K562 (cell line): ENCODE data around the gene ST3GAL3. TPM values are rescaled to one million over a fixed set of nuclear protein-coding genes. Genes with fewer than 3 reads are reported as not detected.

Experiments
- BRD4 ChIP-seq: fragments of 200-600 bp; sonication (generic); IDR thresholded peaks from 2 replicates; pipeline ENCODE4 v1.6.1; 2017; ENCODE audit warnings: inconsistent platforms
- CBFA2T2 ChIP-seq: fragments of 450-650 bp; conservative IDR thresholded peaks from 2 replicates; pipeline ENCODE4 v1.6.1; 2017; ENCODE audit warnings: mild to moderate bottlenecking
- CHD1 ChIP-seq: fragments of 200-600 bp; sonication (generic); IDR thresholded peaks from one replicate; pipeline ENCODE4 v1.6.1; 2012; ENCODE audit warnings: mild to moderate bottlenecking, moderate library complexity, low read length, inconsistent platforms
- E4F1 ChIP-seq: fragments of 250-450 bp; sonication (Bioruptor Pico); IDR thresholded peaks from 2 replicates; pipeline ENCODE4 v1.5.0; 2021; ENCODE audit warnings: mild to moderate bottlenecking, borderline replicate concordance
- ELF4 ChIP-seq: fragments of 450-650 bp; formaldehyde crosslinking; IDR thresholded peaks from 2 replicates; pipeline ENCODE4 v1.4.0; 2022; ENCODE audit warnings: missing genetic modification characterization
- ELK3 ChIP-seq: fragments of 450-650 bp; formaldehyde crosslinking; IDR thresholded peaks from 2 replicates; pipeline ENCODE4 v1.4.0; 2020; ENCODE audit warnings: mild to moderate bottlenecking
- GABPA ChIP-seq: fragments of 200-800 bp; sonication (Bioruptor generic); conservative IDR thresholded peaks from 2 replicates; pipeline ENCODE4 v1.6.1; 2016; ENCODE audit warnings: low read depth, missing genetic modification characterization, missing compliant biosample characterization
- HDAC2 ChIP-seq: fragments of 450-650 bp; IDR thresholded peaks from 2 replicates; pipeline ENCODE4 v1.6.1; 2016; ENCODE audit warnings: mild to moderate bottlenecking
- HLTF ChIP-seq: fragments of 450-650 bp; IDR thresholded peaks from 2 replicates; pipeline ENCODE4 v1.6.1; 2016
- KAT8 ChIP-seq: fragments of 450-650 bp; IDR thresholded peaks from 2 replicates; pipeline ENCODE4 v1.6.1; 2016; ENCODE audit warnings: low read depth, mild to moderate bottlenecking
- MEIS2 ChIP-seq: fragments of 450-650 bp; IDR thresholded peaks from 2 replicates; pipeline ENCODE4 v1.6.1; 2014; ENCODE audit warnings: mild to moderate bottlenecking; ENCODE audit not compliant: partially characterized antibody
- NRF1 ChIP-seq, 2 experiments: fragments of 450-650 bp; IDR thresholded peaks in 1 of 2; conservative IDR thresholded peaks in 1 of 2; 2 replicates each; pipeline ENCODE4 v1.6.1; 2014; ENCODE audit warnings: mild to moderate bottlenecking in 2 of 2
- PHB ChIP-seq: fragments of 250-450 bp; sonication (Bioruptor Pico); IDR thresholded peaks from 2 replicates; pipeline ENCODE4 v1.5.0; 2021
- SMARCB1 ChIP-seq: IDR thresholded peaks from 2 replicates; pipeline ENCODE4 v1.6.1; 2011; ENCODE audit warnings: improper control_type of control experiment, low read depth; ENCODE audit not compliant: insufficient read length
- TAF9B ChIP-seq: fragments of 450-650 bp; IDR thresholded peaks from 2 replicates; pipeline ENCODE4 v1.6.1; 2018; ENCODE audit warnings: mild to moderate bottlenecking; ENCODE audit not compliant: partially characterized antibody
- WHSC1 ChIP-seq: IDR thresholded peaks from one replicate; pipeline ENCODE4 v1.6.1; 2012; ENCODE audit warnings: low read length, control low read depth, inconsistent platforms
- ZKSCAN3 ChIP-seq: fragments of 250-450 bp; sonication (Bioruptor Pico); IDR thresholded peaks from 2 replicates; pipeline ENCODE4 v1.4.0; 2020
- ZNF239 ChIP-seq: fragments of 250-450 bp; sonication (Bioruptor Pico); IDR thresholded peaks from 2 replicates; pipeline ENCODE4 v1.4.0; 2020; ENCODE audit warnings: mild to moderate bottlenecking
- ZNF644 ChIP-seq: fragments of 200-800 bp; sonication (Bioruptor generic); IDR thresholded peaks from 2 replicates; pipeline ENCODE4 v1.6.1; 2016; ENCODE audit warnings: low read depth, missing genetic modification characterization, missing compliant biosample characterization
- polyA plus RNA-seq, 8 experiments: library from polyadenylated mRNA; depleted of rRNA in 4 of 8; stranded (reverse) in 5 of 8; unstranded in 3 of 8; fragments of >200 nt; fragmentation: Nextera tagmentation in 2 of 8; fragmentation: Illumina TruSeq in 1 of 8; extraction: Ambion mirVana in 2 of 8; extraction: Trizol in 1 of 8; gene quantifications; 2 replicates each; pipeline versions ENCODE4 v1.2.1 to v1.2.3, GENCODE V29; 2011 to 2014; ENCODE audit warnings: inconsistent platforms in 1 of 8, missing spikeins in 1 of 8
- total RNA-seq, 7 experiments: library from RNA; depleted of rRNA in 6 of 7; stranded (reverse); fragments of >200 nt in 6 of 7; fragmentation: Illumina TruSeq in 2 of 7; extraction: Trizol in 2 of 7; gene quantifications; 2 replicates each; pipeline versions ENCODE4 v1.2.1 to v1.2.3, GENCODE V29; 2011 to 2021; ENCODE audit warnings: low replicate concordance in 1 of 7
- TF ChIP-seq, protein P1 (sequence below): sonication (generic); formaldehyde crosslinking; IDR thresholded peaks from 2 replicates; pipeline ENCODE4 v1.8.1; 2023; ENCODE audit warnings: mild to moderate bottlenecking, missing genetic modification reagents
- TF ChIP-seq, protein P2 (sequence below): fragments of 250-450 bp; sonication (Bioruptor Pico); IDR thresholded peaks from 2 replicates; pipeline ENCODE4 v1.5.0; 2021
- TF ChIP-seq, protein P3 (sequence below), 2 experiments: fragments of 450-650 bp in 1 of 2; sonication (generic) in 1 of 2; formaldehyde crosslinking in 1 of 2; IDR thresholded peaks in 1 of 2; conservative IDR thresholded peaks in 1 of 2; 2 replicates each; pipeline versions ENCODE4 v1.6.1 to v1.8.1; 2016 to 2023; ENCODE audit warnings: mild to moderate bottlenecking in 2 of 2, moderate library complexity in 2 of 2, inconsistent platforms in 1 of 2, missing genetic modification reagents in 1 of 2

ST3GAL3 gene
- total and polyA plus RNA-seq, 9 of the 15 experiments (the other 6 are each of a cell fraction or from before 2014, with no cell fraction given) = 1.2 to 18.9 (median 11.0) TPM

DNA sequence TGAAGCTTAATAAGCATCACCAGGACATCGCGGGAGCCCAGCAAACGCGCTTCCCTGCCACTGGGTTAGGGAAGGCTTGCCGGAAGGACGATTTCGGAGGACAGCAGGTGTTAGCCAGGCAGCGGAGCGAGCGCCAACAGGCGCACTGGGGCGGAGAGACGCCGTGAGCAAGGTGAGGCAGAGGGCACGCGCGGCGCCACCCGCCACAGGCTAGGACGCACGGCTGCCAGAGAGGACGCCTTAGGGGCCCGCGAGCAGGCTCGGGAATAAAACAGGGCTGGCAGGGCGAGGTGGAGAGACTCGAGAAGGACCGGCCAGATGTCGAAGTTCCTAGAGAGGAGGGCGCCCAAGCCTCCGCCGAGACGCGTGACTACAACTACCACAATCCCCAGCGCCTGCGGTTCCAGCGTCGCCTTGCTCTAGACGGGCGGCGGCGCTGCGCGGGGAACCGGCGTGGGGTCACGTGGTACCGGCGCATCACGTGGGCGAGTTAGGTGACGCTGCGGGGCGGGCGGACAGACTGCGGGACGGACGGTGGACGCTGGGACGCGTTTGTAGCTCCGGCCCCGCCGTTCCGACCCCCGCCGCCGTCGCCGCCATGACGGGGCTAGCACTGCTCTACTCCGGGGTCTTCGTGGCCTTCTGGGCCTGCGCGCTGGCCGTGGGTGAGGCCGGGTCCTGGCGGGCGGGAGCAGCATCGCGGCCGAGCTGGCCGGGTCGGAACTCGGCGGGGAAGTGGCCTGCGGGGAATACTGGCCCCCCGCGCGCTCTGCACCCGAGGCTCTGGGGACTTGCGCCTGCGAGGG lies 267.3 kb downstream of the ST3GAL3 start, which contains the start of gene ATP6V0B (continued):
- TF ChIP-seq ELK3 (CRISPR knock-in tag) = peak; percentile 34; the same call in 1 of the 2 replicates
- TF ChIP-seq E4F1 = no peak
- peak; percentile 99 for TF ChIP-seq CBFA2T2
- TF ChIP-seq PHB (CRISPR knock-in tag) = no peak
- no peak for TF ChIP-seq KAT8
- TF ChIP-seq HDAC2 = peak; percentile 29; the same call in 1 of the 2 replicates
- TF ChIP-seq HLTF = no peak
- TF ChIP-seq ZKSCAN3 (CRISPR knock-in tag) = no peak
- no peak for TF ChIP-seq WHSC1
- TF ChIP-seq, protein P1, sequence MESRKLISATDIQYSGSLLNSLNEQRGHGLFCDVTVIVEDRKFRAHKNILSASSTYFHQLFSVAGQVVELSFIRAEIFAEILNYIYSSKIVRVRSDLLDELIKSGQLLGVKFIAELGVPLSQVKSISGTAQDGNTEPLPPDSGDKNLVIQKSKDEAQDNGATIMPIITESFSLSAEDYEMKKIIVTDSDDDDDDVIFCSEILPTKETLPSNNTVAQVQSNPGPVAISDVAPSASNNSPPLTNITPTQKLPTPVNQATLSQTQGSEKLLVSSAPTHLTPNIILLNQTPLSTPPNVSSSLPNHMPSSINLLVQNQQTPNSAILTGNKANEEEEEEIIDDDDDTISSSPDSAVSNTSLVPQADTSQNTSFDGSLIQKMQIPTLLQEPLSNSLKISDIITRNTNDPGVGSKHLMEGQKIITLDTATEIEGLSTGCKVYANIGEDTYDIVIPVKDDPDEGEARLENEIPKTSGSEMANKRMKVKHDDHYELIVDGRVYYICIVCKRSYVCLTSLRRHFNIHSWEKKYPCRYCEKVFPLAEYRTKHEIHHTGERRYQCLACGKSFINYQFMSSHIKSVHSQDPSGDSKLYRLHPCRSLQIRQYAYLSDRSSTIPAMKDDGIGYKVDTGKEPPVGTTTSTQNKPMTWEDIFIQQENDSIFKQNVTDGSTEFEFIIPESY (CRISPR knock-in tag) = peak; percentile 57; the same call in 1 of the 2 replicates
- TF ChIP-seq, protein P2, sequence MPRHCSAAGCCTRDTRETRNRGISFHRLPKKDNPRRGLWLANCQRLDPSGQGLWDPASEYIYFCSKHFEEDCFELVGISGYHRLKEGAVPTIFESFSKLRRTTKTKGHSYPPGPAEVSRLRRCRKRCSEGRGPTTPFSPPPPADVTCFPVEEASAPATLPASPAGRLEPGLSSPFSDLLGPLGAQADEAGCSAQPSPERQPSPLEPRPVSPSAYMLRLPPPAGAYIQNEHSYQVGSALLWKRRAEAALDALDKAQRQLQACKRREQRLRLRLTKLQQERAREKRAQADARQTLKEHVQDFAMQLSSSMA = no peak
- TF ChIP-seq, protein P3, sequence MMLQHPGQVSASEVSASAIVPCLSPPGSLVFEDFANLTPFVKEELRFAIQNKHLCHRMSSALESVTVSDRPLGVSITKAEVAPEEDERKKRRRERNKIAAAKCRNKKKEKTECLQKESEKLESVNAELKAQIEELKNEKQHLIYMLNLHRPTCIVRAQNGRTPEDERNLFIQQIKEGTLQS (IDR thresholded peaks at IDR 0.05) = peak; percentile 62
- TF ChIP-seq, protein P3 (CRISPR knock-in tag; conservative IDR thresholded peaks at IDR 0.05) = no peak
- peak; percentile 91 to 92 for TF ChIP-seq NRF1 (conservative IDR thresholded peaks at IDR 0.05 in 1 of 2, IDR thresholded peaks at IDR 0.05 in 1 of 2)
- no peak for TF ChIP-seq TAF9B
- peak; percentile 30 for TF ChIP-seq MEIS2
- TF ChIP-seq BRD4 = peak; percentile 74; the same call in 1 of the 2 replicates
- TF ChIP-seq ELF4 = no peak; the same call in 1 of the 2 replicates
- TF ChIP-seq ZNF644 = peak; percentile 61; the same call in 1 of the 2 replicates
- TF ChIP-seq SMARCB1 = no peak
- peak; percentile 72 for TF ChIP-seq GABPA
- no peak for TF ChIP-seq ZNF239 (CRISPR knock-in tag)
- TF ChIP-seq CHD1 = no peak
